GM12872 (cell line): ENCODE measurements around the gene TMOD2.

Experiments used
- TF ChIP-seq, protein P1 (sequence below): IDR thresholded peaks from 3 replicates; pipeline ENCODE4 v1.5.1; 2011; ENCODE audit warnings: low read depth, mild to moderate bottlenecking, low read length, moderate library complexity; ENCODE audit not compliant: insufficient read depth

TMOD2 gene

DNA sequence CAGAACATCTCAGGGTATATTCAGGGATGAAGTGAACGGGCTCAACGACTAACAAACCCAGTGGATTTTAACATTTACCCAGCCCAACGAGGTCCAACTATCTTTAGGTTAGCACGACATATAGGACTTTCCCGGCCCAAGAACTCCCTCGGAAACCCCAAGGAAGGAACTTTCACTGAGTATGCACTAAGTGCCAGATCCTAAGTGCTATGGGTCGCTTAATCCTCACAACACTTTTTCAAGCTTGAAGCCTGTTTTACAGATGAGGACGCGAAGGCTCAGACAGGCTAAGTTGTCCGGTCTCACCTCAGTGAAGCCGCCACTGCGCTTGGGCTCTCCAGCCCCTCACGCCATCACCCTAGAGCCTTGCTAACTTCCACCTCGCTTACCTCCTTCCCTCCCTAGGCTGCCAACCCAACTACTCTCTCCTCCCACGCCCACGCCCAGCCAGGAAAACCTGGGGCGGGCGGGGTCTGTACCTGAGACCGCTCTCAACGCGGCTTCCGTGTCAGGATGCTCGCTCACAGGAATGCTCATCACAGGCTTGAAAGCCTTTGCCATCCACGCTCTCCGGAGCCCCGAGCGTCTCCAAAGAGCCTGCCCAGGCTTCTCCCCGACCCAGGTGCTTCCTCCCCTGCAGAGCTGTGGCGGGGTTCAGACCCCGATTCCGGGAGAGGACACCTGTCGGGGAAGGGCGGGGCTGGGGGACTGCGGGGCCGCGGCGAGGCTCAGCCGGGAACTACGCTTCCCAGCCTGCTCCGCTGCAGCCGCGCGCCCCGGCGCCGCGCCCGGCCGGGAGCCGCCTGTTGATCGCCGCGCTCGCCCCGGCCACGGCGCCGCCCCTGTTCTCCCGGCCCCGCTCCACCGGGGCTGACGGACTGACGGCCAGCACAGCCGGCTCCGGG lies at the start of gene TMOD2:
TMOD2 (plus strand) TSS at position 806 of the 905 bp plus-strand sequence. CDS start 14,845 bp downstream, outside the sequence.
- TF ChIP-seq, protein P1, sequence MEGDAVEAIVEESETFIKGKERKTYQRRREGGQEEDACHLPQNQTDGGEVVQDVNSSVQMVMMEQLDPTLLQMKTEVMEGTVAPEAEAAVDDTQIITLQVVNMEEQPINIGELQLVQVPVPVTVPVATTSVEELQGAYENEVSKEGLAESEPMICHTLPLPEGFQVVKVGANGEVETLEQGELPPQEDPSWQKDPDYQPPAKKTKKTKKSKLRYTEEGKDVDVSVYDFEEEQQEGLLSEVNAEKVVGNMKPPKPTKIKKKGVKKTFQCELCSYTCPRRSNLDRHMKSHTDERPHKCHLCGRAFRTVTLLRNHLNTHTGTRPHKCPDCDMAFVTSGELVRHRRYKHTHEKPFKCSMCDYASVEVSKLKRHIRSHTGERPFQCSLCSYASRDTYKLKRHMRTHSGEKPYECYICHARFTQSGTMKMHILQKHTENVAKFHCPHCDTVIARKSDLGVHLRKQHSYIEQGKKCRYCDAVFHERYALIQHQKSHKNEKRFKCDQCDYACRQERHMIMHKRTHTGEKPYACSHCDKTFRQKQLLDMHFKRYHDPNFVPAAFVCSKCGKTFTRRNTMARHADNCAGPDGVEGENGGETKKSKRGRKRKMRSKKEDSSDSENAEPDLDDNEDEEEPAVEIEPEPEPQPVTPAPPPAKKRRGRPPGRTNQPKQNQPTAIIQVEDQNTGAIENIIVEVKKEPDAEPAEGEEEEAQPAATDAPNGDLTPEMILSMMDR = no peak

DNA sequence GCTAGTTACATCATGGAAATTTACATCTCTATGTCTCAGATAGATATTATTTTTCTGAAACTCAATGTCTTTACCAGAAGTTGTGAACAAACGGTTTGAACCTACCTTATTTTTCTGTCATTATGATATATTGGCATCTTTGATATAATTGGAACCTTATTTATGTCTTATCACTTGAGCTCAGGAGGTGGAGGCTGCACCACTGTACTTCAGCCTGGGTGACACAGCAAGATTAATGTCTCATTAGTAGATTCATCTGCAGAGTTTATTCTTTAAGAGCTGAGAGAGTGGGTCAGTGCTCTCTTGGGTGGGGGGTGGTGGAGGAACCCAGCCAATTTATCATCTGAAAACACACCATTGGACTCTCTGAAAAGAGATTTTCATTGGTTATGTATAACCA lies 48.7 kb upstream of the TMOD2 start:
- TF ChIP-seq, protein P1 = no peak

DNA sequence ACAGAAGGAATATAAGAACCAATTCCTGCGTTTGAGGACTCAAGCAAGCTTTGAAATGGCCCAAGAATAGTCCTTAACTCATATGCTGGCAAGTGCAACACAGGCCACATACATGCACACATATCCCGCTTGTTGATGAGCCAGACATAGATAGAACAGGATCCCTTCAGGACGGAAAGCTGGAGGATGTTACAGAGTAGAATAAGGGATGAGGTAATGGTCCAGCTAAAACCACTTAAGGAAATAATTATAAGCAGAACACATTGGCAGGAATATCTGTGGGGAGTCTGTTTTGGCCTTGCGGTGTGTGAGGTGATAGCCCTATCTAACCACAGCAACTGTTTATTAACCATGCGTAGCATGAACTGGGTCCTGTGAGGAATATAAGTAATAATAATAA lies 45.1 kb upstream of the TMOD2 start:
- TF ChIP-seq, protein P1 = no peak

DNA sequence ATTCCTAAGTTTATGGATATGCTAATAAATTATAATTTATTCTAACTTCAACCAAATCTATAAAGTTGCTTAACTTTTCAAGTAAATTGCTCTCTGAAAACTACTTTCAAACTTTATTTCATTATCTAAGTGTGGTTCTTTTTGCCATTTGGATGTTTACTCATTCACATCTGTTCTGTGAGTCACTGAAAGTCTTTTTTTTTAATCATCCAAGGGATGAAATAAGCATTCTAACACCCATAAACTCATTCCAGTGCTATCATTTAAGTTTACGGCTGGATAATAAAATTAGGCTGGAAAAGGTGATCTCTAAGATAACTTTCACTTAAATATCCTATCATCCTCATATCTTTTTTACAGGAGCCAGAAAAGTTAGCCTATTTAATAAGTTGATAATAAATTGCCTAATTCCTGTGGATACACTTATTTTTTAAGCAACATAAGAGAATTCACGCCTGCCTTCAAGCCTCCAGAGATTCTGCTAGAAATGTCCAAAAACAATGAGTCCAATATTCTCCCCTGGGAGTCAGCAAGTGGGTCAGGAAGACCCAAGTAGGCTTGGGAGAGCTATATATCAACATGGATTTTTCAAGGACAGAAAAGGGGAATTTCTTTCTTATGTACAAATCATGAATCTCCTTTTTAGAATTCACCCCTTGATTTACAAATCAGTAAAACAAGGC lies 44.3 kb upstream of the TMOD2 start:
- TF ChIP-seq, protein P1 = no peak

DNA sequence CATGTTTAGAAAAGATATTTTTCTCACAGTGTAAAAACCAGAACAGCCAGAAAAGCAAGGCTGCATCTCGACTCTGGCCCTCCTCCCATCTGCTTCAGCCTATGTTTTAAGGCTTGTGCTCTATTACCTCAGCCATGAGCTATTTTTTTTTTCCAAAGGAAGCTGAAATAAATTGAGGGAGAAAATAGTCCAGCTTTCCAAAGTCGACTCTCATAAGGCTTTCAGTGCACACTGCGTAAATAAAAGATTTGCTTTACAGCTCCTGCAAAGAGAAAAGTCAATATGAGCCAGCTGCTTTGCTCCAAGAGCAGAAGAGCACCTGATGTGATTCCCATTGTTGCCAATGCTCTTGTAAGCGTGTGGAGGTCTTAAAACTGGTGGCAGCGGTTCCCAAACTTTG lies 43.4 kb upstream of the TMOD2 start:
- TF ChIP-seq, protein P1 = no peak

DNA sequence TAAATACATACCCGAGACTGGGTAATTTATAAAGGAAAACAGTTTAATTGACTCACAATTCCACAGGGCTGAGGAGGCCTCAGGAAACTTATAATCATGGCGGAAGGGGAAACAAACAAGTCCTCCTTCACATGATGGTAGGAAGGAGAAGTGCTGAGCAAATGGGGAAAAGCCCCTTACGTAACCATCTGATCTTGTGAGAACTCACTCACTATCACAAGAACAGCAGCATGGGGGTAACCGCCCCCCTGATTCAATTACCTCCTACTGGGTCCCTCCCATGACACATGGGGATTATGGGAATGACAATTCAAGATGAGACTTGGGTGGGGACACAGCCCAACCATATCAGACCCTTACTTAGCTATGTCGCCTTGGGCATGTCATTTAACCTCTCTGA lies 42.4 kb upstream of the TMOD2 start:
- TF ChIP-seq, protein P1 = no peak

DNA sequence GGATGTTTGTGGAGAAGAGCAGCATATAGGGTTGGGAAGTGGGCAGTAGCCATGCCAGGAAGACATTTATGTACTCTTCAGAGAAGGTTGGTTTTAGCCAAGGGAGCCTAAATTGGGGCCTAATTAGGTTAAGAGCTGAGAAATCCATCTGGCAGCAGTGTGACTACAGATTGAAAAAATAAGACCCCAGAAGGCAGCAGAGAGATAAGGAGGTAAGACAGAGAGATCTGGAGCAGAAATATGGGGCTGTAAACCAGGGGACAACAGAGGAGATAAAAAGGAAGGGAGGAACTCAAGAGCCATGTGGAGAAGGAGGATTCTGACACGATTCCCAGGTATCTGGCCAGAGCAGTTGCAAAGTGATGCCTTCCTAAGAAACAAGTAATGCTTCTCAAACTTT lies 37.2 kb upstream of the TMOD2 start:
- TF ChIP-seq, protein P1 = no peak
